ENCODE data around the gene RMND1.
"Not testable (repeated sequence)": the region's sequence is repeated elsewhere in the genome, so short reads cannot be mapped to it uniquely, and the experiment has no call there.

The RMND1 gene

DNA sequence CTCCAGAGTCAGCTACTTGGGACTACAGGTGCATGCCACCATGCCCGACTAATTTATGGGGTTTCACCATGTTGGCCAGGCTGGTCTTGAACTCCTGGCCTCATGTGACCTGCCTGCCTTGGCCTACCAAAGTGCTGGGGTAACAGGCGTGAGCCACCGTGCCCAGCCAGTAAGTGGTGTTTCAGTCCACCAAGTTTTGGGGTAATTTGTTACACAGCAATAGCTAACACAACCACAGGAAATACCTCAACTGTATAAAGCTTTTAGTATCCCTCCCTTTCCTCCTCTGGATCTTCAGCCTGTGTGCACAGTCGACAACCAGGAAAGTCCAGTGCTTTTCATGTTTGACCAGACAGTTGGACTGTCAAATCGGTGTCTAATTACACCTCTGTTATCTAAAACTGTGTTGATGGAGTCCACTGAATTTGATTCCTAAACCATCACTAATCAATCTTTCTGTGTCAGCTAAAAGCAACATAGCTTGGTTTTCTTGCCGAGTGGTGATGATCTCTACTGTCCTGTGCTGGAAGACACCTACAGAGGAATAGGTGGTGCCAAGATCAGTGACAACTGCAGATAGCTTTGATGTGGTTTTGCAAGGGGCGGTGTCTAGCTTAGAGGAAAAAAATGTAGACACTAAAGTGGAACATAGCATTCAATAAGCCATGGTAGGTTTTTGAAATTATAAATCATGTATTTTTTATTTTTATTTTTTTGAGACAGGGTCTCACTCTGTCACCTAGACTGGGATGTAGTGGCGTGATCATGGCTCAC is 38.4 kb downstream of the RMND1 start:
- peak; percentile 36 for DNase-seq

DNA sequence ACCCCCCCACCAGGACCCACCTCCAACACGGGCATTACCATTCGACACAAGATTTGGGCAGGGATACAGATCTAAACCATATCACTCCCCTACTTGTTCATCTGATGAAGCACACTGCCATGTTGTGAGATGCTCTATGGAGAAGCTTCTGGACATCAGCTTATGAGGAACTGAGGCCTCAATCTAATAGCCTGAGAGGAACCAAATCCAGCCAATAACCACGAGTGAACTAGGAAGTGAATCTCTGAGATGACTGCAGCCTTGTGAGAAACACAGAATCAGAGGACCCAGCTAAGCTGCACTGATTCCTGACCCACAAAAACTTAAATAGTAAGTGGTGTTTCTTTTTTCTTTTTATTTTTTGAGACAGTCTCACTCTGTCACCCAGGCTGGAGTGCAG is 39.0 kb downstream of the RMND1 start:
- DNase-seq, result no peak

DNA sequence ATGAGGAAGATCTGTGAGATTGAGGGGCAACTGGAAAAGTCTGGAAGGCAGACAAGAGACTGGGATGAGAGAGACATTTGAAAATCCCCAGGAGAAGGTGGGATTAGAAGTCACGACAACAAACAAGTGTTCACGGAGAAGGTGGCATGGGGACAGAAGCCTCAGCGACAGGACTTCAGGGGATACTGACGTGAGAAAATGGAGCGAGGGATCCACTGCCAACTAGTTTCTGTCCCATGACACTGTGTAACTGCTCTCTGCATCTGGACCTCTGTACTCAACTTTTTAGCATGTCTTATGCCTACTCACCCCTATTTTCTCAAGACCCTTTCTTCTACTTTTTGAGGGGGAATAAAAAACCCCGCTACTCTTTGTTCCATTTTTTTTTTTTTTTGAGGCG is 42.2 kb downstream of the RMND1 start:
- DNase-seq, result no peak

DNA sequence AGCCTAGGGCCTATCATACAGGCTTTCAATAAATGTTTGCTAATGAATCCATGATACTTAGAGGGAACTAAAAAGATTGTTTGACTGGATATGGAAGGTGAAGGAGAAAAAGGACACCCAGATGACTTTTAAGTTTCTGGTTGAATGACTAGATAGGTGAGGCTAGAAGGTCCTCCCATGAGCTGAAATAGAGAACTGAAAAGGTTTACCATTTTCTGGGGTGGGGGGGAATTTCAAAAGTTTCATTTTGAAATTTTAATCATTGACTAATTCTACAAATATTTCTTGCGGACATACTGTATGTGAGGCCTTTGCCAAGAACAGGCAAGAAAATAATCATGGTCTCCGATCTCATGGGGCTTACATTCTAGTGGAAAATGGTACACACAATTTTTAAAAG is 42.7 kb downstream of the RMND1 start:
- DNase-seq, result no peak

DNA sequence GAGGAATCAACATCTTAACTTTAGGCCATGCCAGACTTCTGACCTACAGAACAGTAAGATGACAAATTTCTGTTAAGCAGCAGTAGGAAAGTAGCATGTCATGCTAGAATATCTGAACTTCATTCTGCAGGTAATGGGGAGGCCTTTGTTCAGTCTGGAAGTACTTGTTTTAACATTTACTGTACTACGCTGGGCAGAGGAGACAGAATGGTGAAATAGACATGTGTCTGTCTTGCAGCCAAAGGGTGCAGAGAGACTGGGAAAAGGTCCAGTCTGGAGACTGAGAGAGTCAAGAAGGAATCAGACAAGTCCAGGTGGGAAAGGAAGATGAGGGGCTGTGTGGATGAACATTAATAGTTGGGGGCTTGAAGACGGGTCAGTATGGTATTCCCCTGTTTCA is 43.1 kb downstream of the RMND1 start:
- no peak for DNase-seq

DNA sequence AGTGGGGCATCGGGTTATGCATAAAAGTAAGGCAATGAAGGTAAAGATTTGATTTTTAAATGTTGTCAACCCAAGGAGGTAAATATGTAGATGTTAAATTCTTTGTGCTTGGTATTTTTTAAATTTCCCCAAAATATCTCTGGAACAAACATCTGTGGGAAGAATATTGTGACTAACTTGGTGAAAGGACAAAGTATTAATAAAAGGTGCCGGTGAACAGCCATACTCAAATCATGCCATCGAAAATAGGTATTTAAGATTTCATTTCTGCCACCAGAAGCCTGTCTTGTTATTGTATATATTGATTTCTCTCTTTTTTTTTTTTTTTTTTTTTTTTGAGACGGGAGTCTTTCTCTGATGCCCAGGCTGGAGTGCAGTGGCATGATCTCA is 48.0 kb downstream of the RMND1 start:
- no peak for DNase-seq

DNA sequence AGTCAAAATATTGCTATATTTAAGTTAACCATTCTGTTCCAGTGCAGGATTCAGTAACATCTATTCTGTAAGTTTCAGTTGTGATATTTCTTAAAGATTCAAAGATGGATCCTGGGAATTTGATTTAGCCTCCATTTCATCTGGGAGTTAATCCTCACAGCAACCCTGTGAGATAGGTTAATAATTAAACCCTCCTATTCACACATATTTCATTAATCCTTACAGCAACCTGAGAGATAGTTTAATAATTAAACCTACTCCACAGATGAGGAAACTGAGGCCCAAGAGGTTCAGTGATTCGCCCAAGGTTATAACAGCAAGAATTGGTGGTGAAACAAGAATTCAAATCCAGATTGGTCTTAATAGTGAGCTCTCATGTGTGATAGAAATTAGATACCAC is 49.7 kb downstream of the RMND1 start:
- no peak for DNase-seq

DNA sequence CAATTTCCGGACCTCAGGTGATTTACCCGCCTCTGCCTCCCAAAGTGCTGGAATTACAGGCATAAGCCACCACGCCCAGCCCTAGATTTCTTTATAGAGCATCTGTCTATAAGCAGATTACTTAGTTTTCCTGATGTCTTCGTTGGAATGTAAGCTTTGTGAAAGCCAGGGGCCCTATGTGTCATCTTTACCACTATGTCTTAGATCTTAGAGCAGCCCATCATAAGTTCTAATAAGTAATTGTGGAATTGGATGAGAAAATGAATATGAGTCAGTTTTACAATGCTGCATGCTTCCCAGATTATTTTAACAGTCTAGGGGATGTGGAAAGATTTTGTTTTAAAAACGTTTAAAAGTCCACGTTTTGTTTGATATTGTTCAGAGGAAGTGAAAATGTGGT is 51.5 kb downstream of the RMND1 start:
- DNase-seq, result no peak

DNA sequence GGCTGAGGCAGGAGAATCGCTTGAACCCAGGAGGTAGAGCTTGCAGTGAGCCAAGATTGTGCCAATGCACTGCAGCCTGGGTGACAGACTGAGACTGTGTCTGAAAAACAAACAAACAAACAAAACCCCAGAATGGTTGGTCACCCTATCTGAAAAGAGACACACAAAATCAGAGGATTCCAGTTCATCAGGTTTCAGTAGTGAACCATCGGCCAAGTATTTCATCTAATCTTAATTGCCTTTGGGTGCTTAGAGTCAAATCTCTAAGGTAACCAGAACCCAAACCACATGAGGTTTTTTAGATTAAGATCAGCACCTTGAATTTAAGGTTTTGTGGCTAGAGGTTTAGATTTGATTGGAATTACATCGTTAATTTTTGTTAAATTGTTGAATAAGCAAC is 52.2 kb downstream of the RMND1 start:
- no peak for DNase-seq

DNA sequence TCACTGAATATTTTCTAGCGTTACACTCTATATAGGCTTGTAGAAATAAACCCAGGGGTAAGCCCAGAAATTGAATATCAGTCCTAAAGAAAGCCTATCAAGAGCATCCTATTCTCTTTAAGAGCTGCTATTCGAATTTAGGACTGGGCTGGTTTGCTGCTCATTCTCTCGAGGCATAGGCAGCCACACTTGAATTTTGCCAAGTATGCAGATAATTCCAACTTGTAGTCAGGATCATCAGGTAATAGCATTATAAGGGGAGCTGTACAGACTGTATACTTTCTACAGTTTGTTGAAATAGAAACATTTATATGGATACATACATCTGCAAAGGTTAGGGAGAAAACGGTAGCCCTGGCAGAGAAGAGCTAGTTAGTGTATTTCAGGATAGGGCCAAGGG is 58.5 kb downstream of the RMND1 start:
- no peak for DNase-seq

DNA sequence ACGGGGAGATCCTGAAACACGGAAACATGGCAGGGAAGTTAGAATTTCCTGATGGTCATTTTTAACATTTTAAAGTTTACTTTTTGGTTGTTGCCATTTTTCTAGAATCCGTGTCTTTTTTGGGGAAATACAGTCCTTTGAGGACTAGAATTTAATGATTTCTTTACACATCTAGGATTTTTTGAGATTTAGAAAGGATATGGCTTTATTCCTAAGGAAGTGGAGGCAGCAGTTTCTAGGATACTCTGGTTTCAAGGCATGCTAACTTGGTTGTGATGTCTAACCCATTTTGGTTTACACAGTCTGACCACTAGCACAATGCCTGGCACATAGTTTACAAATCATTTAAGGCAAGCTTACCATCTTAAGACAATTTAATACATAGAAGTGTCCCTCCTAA is 59.5 kb downstream of the RMND1 start:
- DNase-seq, result no peak

DNA sequence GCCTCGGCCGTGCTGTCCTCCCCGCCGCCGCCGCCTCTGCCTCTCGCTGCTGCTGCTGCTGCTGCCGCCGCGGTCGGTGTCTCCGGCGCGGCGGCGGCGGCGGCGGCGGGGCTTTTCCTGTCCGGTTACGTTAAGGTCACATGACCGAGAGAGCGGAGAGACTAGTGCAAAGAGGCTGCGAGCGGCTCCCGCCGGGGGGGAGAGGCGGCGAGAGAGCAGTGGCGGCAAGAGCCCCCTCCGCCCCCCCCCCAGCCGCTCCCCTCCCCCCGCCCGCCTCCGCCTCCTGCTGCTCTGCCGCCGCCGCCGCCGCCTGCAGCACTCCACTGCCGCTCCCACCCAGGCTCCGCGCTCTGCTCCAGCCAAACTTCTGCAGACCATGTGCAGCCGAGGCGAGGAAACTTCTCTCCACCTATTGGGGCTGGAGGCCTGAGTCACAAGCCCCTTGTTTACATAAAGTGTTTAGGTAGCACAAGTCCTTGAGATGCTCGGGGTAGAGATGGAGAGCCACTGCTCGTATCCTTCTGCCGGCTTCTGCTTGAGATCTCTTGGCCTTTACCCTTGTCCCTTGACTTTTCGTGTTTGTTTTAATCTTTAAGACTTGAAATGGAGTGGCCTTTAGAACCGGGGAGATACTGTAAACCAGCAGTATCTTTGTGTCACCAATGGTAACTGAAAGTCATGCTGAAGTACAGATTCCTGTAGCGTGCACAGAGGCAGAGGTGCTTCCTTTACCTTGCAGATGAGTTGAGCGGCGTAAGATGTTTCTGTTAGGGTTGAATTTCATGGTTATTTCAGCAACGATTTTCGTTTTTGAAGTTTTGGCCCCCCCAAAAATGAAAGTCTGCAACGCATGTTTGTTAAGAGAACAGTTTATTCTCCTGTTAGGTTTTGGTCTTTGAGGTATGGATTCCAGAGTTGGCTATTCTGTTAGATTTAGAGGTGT is 60.2 kb downstream of the RMND1 start, which contains the start of gene ZBTB2:
ZBTB2 (minus strand) TSS at position 89 of the 943 bp plus-strand sequence. CDS start 17,922 bp downstream, outside the sequence.
- peak; percentile 65 for DNase-seq

DNA sequence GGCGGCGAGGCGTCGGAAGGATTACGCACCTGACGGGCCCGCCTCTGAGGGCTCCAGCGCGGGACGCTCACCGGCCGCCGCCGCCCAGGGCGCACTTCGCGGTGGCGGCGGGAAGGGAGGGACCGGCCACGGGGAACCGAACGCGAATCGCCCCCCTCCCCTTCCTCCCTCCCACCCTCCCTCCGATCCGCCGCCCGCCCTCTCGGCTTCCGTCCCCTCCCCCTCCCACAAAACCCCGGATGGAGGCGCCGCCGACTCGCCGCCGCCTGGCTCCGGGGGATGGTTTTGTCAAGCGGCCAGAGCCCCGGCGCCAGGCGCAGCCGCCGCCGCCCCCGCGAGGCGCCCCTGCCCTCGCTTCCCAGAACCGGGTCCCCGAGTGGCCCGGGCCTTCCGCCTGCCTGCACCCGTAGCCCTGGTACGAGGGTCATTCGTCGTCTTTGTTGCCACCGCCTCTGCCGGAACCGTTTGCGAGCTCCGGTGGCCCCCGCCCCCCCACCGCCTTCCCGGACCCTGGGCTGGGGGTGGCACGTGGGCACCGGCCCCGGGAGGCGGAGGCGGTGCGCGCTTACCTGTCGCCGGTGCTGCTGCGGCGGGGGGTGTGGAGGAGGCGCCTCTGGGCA is 61.0 kb downstream of the RMND1 start:
- DNase-seq, result peak; percentile 81

DNA sequence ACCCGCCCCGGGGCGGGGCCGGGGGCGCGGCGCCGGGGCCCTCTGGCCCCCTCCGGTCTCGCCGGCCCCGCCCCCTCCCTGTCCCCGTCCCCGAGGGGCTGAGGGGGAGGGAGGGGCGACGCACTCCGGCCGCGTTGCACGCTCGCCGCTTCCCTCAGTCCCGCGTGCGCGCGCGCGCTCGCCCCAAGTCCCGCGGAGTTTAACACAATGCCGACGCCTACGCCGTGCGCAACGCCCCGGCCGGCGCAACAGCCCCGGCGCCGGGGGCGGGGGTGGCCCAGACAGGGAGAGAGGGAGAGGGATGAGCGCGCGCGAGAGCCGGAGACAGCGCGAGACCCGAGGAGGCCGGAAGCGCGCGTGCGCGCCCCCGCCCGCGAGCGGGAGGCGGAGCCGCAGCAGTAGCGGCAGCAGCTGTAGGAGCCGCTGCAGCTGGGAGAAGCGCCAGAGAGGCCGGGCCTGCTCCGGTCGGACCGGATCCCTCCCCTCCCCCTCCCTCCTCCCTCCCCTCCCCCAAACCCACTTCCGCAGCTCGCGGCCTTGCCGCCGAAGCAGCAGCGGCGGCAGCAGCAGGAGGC is 61.6 kb downstream of the RMND1 start:
- peak; percentile 95 for DNase-seq

DNA sequence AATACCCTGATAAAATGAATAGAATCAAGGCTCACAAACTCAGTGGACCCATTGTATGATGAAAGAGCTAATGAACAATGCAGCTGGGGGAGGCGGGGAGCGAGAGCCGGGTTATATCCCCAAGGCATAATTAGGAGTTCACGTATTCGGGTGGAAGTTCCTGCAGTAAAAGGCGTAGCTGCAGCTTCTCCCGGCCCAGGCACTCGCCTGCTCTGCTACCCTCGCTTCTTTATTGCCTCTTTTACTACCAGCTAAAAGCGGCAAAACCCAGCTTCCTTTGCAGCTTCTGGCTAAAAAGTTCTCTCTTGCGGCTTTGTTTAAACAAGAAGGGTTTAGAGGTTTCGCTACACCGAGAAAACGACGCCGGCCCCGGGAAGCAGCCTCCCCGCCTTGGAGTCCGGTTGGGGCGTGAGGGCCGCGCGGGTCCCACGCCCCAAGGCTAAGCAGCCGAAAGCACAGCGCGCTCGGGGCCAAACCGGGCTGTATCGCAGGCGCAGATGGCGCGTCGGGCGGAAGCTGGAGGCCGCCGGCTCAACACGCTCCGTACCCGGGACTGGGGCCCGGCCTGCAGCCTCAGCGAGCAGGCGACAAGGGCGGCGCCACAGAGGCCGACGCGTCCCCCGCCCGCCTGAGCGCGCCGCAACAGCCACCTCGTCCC is 62.2 kb downstream of the RMND1 start:
- DNase-seq, result no peak

DNA sequence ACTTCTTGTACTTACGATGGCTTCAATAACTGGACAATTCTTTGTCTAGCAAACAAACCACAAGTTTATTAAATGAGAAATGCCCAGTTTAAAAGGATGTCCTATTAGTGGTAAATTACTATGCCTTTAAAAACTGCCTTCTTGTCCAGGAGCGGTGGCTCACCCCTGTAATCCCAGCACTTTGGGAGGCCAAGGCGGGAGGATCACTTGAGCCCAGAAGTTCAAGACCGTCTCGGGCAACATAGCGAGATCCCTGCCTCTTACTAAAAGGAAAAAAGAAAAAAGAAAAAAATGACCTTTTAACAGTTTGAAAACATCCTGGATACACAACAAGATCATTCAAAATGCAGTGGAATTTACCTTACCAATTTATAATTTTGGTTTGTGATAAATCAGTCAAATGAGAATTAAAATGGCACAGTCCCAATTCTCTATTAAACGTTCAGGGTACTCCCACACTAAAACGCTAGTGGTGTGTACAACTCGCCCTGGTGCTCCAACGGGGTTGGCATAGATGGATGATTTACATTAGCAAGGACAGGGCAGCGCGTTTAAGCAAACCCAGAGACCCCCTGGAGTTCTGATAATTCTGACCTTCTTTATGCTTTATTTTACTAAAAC is 62.8 kb downstream of the RMND1 start:
- DNase-seq, result peak; percentile 34

DNA sequence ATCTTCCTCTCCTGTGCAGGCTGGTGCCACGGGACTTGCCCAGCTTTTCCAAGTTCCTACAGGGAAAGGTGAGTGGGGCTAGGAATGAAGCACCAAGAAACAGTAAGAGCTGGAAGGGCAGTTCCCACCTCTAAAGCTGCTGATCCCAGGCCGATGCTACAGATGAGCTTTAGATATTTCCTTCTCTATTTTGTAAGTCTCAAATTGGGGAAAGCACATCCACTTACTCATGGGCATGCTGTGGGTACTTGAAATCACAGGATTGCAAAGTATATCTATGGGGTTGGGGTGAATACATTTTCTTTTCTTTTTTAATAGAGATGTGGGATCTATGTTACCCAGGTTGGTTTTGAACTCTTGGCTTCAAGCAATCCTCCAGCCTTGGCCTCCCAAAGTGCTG is 63.7 kb downstream of the RMND1 start:
- no peak for DNase-seq

DNA sequence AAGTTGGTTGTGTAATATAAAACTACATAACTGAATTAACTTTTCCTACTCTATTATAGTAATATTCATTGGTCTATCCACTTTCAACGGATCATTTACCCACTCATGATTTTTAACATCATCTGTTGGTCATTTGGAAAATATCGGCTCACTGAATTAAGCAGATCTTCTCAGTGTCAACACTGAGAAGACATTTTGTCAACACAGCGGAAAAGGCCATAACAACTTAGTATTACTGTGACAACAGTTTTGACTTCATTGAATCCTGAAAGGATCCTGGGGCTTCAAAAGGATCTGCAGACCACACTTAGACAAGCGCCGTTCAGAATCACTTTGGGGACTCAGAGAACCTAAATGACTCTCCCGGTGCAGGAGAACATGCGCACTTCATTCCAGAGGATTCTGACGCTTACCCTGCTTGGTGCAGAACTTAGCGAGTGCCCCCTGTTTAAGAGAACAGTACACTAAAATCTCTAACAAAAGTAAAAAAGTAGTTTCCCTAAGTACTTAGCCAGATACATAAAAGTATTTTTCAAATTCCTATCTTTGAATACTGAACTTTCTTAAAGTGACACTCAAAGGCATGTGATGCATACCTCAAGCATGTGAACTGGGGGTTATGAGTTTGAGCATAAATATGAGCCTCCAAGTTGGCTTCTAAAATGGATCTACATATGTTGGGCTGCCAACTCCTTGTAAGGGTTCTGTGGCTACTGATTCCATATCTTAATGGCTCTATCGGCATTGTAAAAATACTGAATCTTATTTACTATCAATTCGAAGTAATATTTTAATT is 64.6 kb downstream of the RMND1 start:
- no peak for DNase-seq

DNA sequence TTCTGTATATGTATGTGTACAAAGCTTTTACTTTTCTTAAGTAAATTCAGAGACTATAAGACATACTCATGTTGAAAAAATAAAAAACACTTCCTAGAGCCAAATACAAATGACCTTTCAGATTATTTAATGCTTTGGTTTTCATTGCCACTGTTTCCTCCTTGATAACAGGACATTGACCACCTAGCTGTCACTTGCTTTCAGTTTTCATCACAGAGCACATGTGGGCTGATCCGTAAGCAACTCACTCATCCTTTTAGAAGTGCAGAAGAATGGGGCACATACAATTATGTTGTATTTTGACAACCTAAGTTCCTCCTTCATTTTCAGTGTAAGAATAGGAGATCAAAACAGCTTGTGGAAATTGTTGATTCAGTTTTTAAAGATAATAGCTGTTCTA is 66.7 kb downstream of the RMND1 start:
- no peak for DNase-seq

DNA sequence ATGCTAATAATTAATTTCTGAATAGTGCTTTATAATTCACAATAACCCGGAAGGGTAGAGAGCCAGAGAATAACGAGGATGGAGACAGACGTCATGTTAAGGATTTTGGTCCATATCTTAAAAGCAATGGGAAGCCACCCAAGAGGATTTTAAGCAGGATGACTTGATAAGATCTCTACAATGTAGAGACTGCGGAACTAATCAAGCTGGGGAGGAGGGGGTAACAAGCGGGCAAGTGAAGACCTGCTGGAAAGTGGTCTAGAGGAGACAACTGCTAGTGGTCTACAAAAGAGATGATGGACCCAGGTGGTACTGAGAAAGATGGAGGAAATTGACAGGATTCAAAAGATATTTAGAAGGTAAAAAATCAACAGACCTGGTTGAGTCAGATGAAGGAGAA is 67.8 kb downstream of the RMND1 start:
- no peak for DNase-seq

DNA sequence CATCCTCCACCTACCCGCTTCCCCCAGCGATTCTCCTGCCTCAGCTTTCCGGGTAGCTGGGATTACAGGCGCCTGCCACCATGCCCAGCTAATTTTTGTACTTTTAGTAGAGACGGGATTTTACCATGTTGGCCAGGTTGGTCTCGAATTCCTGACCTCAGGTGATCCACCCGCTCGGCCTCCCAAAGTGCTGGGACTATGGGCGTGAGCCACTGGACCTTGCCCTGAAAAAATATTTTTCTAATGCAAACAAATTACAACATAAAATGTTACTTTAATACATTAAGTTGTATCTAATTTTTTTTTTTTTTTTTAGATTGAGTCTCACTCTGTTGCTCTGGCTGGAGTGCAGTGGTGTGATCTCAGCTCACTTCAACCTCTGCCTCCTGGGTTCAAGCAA is 69.3 kb downstream of the RMND1 start:
- not testable (repeated sequence) for DNase-seq

All from stimulated activated naive CD4-positive, alpha-beta T cell treated with Interleukin-2 at 50 U/mL for 16 hours (primary cell).